GM23248 (cell line): ENCODE measurements around the gene HDAC9.

ENCODE experiments used
- EZH2 ChIP-seq: fragments of 200-600 bp; sonication (generic); IDR thresholded peaks from 2 replicates; pipeline ENCODE4 v1.6.1; 2018; ENCODE audit warnings: antibody characterized with exemption, mild to moderate bottlenecking; ENCODE audit not compliant: insufficient read depth, poor library complexity, severe bottlenecking
- EZH2phosphoT487 ChIP-seq: fragments of 200-600 bp; sonication (generic); IDR thresholded peaks from 2 replicates; pipeline ENCODE4 v1.6.1; 2018; ENCODE audit warnings: antibody characterized with exemption, moderate library complexity, mild to moderate bottlenecking, low read depth; ENCODE audit not compliant: insufficient read depth

DNA sequence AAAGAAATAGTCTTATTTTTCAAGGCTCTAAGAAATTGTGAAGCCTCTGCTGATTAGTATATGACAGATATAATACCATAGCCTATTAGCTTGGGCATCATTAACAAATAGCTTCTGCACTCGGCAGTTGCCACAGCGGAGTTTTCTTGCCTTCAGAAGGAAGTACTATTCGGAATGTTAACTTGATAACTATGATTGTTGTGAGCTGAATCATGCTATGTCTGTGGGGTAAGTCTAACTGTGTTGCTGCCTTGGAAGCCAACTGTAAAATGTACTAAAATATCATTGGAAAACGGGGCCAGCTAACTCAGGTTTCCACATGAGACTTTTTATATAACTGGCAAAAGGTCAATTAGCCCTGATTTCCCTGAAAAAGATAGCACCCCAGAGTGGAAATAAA lies 528.7 kb downstream of the HDAC9 start:
- TF ChIP-seq EZH2phosphoT487 (no peak), EZH2 (no peak)
